PC-9 (cell line): ENCODE results near the gene IL9R. TPM values are rescaled to one million over a fixed set of nuclear protein-coding genes. Genes with fewer than 3 reads are reported as not detected.

ENCODE experiments used
- BruUV-seq: library from RNA; stranded (reverse); fragments of 400-500 nt; replicated peaks from 2 replicates; lab custom pipeline; 2021; lab: Mats Ljungman, UMichigan
- CTCF ChIA-PET: fragments of 300-600 bp; sonication (Branson Sonifier 250); formaldehyde crosslinking; loops from one replicate; lab custom pipeline; 2022; ENCODE audit warnings: antibody characterized with exemption; lab: Charles Lee
- POLR2A ChIA-PET: fragments of 300-600 bp; sonication (Branson Sonifier 250); formaldehyde crosslinking; loops from one replicate; lab custom pipeline; 2022; ENCODE audit warnings: antibody characterized with exemption; ENCODE audit not compliant: unreplicated experiment; lab: Charles Lee
- DNase-seq, 2 experiments: peaks; one replicate each; pipeline versions ENCODE4 v3.0.0 to v3.0.0-alpha.2; 2015 to 2022; ENCODE audit warnings: mixed read lengths in 1 of 2
- H2AFZ ChIP-seq: fragments of 200-600 bp; sonication (generic); 2 replicates; pipeline ENCODE4 v1.8.1; 2017; ENCODE audit warnings: antibody characterized with exemption
- H3F3A ChIP-seq: fragments of 200-600 bp; sonication (generic); 2 replicates; pipeline ENCODE4 v1.8.1; 2017; ENCODE audit warnings: antibody characterized with exemption, mild to moderate bottlenecking, low read depth; ENCODE audit not compliant: insufficient read depth
- H3K27ac ChIP-seq: fragments of 200-600 bp; sonication (generic); 2 replicates; pipeline ENCODE4 v1.6.1; 2016; ENCODE audit warnings: mixed run types
- H3K27me3 ChIP-seq: fragments of 200-600 bp; sonication (generic); 2 replicates; pipeline ENCODE4 v1.6.1; 2016; ENCODE audit warnings: low read depth, mixed run types; ENCODE audit not compliant: insufficient read depth
- H3K36me3 ChIP-seq: fragments of 200-600 bp; sonication (generic); 2 replicates; pipeline ENCODE4 v1.6.1; 2016; ENCODE audit warnings: low read depth, mixed run types
- H3K4me1 ChIP-seq: fragments of 200-600 bp; sonication (generic); replicated peaks from 2 replicates; pipeline ENCODE4 v1.6.1; 2016; ENCODE audit warnings: mixed run types; ENCODE audit not compliant: insufficient read depth
- H3K4me2 ChIP-seq: fragments of 200-600 bp; sonication (generic); 2 replicates; pipeline ENCODE4 v1.6.1; 2017; ENCODE audit warnings: mixed run types
- H3K4me3 ChIP-seq: fragments of 200-600 bp; sonication (generic); 2 replicates; pipeline ENCODE4 v1.6.1; 2016; ENCODE audit warnings: mixed run types
- H3K79me2 ChIP-seq: fragments of 200-600 bp; sonication (generic); 2 replicates; pipeline ENCODE4 v1.6.1; 2017; ENCODE audit warnings: low read depth, mixed run types
- H3K9me2 ChIP-seq: fragments of 200-600 bp; sonication (generic); 2 replicates; pipeline ENCODE4 v1.8.1; 2017; ENCODE audit warnings: mild to moderate bottlenecking; ENCODE audit not compliant: insufficient read depth
- H3K9me3 ChIP-seq: fragments of 200-600 bp; sonication (generic); 2 replicates; pipeline ENCODE4 v1.8.1; 2016; ENCODE audit warnings: low read depth; ENCODE audit not compliant: insufficient read depth
- H4K20me1 ChIP-seq: fragments of 200-600 bp; sonication (generic); 2 replicates; pipeline ENCODE4 v1.8.1; 2017; ENCODE audit not compliant: insufficient read depth
- EZH2 ChIP-seq: fragments of 200-600 bp; sonication (generic); IDR thresholded peaks from 2 replicates; pipeline ENCODE4 v1.8.0; 2017; ENCODE audit warnings: antibody characterized with exemption, low read depth
- intact Hi-C: fragments of 100-400 bp; cut with micrococcal nuclease; formaldehyde crosslinking; loops from one replicate; pipeline ENCODE4 v1.10.0; 2022; ENCODE audit not compliant: unreplicated experiment
- total RNA-seq: library from RNA; stranded (reverse); gene quantifications from 2 replicates; pipeline ENCODE4 v1.2.3, GENCODE V29; 2021
- TF ChIP-seq, protein P1 (sequence below): fragments of 200-600 bp; sonication (generic); conservative IDR thresholded peaks from 2 replicates; pipeline ENCODE4 v1.6.1; 2017; ENCODE audit warnings: mixed run types, antibody characterized with exemption, mild to moderate bottlenecking, moderate library complexity

Gene IL9R
- total RNA-seq, 1 experiment from 2014 or later, result 2.4 TPM

DNA sequence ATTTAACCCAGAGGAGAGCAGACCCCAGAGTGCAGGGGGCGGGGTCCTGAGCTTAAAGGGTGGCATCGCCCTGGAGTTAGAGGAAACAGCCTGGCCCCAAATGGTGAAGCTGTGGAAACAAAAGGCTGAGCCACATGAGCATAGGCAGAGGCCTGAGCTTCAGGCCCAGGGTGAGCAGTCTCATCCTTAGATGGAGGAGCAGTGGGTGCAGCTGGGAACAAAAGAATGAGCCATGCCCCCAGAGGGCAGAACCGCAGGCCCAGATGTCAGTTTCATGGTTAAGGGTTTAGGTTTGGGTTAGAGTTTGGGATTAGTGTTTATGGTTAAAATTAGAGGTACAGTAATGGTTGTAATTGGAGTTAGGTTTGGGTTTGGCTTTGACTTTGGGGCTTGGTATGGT lies 44.4 kb upstream of the IL9R start:
- no peak for DNase-seq
- H3K36me3 ChIP-seq, result no peaks in the 10 kb centered on the region
- H3F3A ChIP-seq, result no peaks in the 10 kb centered on the region
- H3K79me2 ChIP-seq, result no peaks in the 10 kb centered on the region
- BruUV-seq, result no TSS peak
- H2AFZ ChIP-seq, result no peak overlapping the region
- H3K9me2 ChIP-seq, result no peaks in the 10 kb centered on the region
- TF ChIP-seq, protein P1, sequence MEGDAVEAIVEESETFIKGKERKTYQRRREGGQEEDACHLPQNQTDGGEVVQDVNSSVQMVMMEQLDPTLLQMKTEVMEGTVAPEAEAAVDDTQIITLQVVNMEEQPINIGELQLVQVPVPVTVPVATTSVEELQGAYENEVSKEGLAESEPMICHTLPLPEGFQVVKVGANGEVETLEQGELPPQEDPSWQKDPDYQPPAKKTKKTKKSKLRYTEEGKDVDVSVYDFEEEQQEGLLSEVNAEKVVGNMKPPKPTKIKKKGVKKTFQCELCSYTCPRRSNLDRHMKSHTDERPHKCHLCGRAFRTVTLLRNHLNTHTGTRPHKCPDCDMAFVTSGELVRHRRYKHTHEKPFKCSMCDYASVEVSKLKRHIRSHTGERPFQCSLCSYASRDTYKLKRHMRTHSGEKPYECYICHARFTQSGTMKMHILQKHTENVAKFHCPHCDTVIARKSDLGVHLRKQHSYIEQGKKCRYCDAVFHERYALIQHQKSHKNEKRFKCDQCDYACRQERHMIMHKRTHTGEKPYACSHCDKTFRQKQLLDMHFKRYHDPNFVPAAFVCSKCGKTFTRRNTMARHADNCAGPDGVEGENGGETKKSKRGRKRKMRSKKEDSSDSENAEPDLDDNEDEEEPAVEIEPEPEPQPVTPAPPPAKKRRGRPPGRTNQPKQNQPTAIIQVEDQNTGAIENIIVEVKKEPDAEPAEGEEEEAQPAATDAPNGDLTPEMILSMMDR, result no peak
- no peak for TF ChIP-seq EZH2
- no peaks in the 10 kb centered on the region for H3K27me3 ChIP-seq
- H3K4me1 ChIP-seq, result no peaks in the 10 kb centered on the region
- H3K27ac ChIP-seq, result no peak overlapping the region
- H3K9me3 ChIP-seq, result no peaks in the 10 kb centered on the region
- ChIA-PET POLR2A (no interaction called here), CTCF (no interaction called here)
- H4K20me1 ChIP-seq, result no peaks in the 10 kb centered on the region
- intact Hi-C loops, result no loop called here
- no peak overlapping the region for H3K4me3 ChIP-seq
- H3K4me2 ChIP-seq, result no peak overlapping the region

DNA sequence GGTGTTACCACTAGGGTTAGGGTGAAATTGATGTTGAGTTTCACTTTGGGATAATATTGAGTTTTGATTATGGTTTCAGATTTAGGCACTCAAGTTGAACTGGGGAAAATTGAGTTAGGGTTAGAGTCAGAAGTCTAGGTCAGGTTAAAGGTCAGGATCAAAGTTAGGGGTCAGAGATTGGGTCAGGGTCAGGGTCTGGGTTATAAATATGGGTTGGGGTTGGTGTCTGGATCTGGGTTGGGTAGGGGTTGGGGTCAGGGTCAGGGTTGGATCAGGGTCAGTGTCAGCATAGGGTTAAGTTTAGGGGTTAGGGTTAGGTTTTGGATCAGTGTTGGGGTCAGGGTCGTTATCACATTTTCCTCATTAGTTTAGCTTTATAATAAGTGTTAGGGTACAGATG lies 42.7 kb upstream of the IL9R start:
- no peak overlapping the region for H3K27ac ChIP-seq
- TF ChIP-seq, protein P1, result no peak
- no peak for TF ChIP-seq EZH2
- no peaks in the 10 kb centered on the region for H3K9me2 ChIP-seq
- DNase-seq, result no peak
- no peaks in the 10 kb centered on the region for H3K4me1 ChIP-seq
- H3K9me3 ChIP-seq, result no peaks in the 10 kb centered on the region
- no peak overlapping the region for H3K4me3 ChIP-seq
- ChIA-PET CTCF (no interaction called here), POLR2A (no interaction called here)
- H3K36me3 ChIP-seq, result no peaks in the 10 kb centered on the region
- no peak overlapping the region for H2AFZ ChIP-seq
- H3K79me2 ChIP-seq, result no peaks in the 10 kb centered on the region
- no peaks in the 10 kb centered on the region for H3F3A ChIP-seq
- H3K27me3 ChIP-seq, result no peaks in the 10 kb centered on the region
- H3K4me2 ChIP-seq, result no peak overlapping the region
- intact Hi-C loops, result no loop called here
- H4K20me1 ChIP-seq, result no peaks in the 10 kb centered on the region
- no TSS peak for BruUV-seq

DNA sequence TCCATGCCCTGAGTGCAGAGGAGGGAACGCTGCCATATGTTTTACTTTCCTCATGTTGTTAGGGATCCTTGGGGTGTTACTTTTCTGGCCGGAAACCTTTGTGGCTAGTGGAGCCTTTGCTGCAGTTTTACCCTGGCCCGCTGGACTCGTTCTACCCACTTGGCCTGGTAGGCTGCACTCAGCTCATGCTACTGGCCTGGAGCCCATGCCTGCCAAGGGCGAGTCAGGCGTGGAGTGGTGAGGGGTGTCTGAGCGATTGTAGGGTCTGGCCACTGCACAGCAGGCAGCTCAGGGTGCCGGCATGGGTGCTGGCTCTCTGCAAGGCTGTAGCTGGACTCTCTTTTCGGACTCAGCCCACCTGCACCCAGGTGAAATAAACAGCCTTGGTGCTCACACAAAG lies 41.4 kb upstream of the IL9R start:
- Histone ChIP-seq H3K36me3 (no peaks in the 10 kb centered on the region), H3K9me2 (no peaks in the 10 kb centered on the region), H3F3A (no peaks in the 10 kb centered on the region), H3K27me3 (no peaks in the 10 kb centered on the region), H3K4me1 (no peaks in the 10 kb centered on the region), H2AFZ (no peak overlapping the region), H4K20me1 (no peaks in the 10 kb centered on the region), H3K9me3 (no peaks in the 10 kb centered on the region), H3K4me2 (no peak overlapping the region), H3K4me3 (no peak overlapping the region), H3K27ac (no peak overlapping the region), H3K79me2 (no peaks in the 10 kb centered on the region)
- TF ChIP-seq, protein P1, result no peak
- TF ChIP-seq EZH2, result no peak
- DNase-seq, result no peak
- CTCF ChIA-PET, result no interaction called here
- POLR2A ChIA-PET, result no interaction called here
- no TSS peak for BruUV-seq
- intact Hi-C loops, result no loop called here
